Activated CD4-positive, alpha-beta T cell treated with anti-CD3 and anti-CD28 coated beads for 36 hours (primary cell): ENCODE results near the gene HNF1B. TPM values are rescaled to one million over a fixed set of nuclear protein-coding genes. Genes with fewer than 3 reads are reported as not detected.

ENCODE experiments used
- ATAC-seq: fragments of 200-7000 bp; cut with Tn5 transposase; one replicate; pipeline ENCODE4 v1.10.0; 2021; ENCODE audit warnings: mild to moderate bottlenecking, moderate library complexity
- CTCF ChIA-PET: fragments of 350-600 bp; sonication (Branson Sonifier 250); formaldehyde crosslinking; loops from one replicate; lab custom pipeline; 2021; ENCODE audit warnings: antibody characterized with exemption; lab: Charles Lee
- POLR2A ChIA-PET: fragments of 350-600 bp; sonication (Branson Sonifier 250); formaldehyde crosslinking; loops from one replicate; lab custom pipeline; 2021; ENCODE audit warnings: antibody characterized with exemption, inconsistent platforms; lab: Charles Lee
- DNase-seq: peaks from one replicate; pipeline ENCODE4 v3.0.0-alpha.2; 2020
- H3K27ac Mint-ChIP-seq: one replicate; pipeline ENCODE4 v1.8.0; 2021; ENCODE audit warnings: mixed read lengths
- H3K27me3 Mint-ChIP-seq: one replicate; pipeline ENCODE4 v1.8.0; 2021; ENCODE audit warnings: mixed read lengths
- H3K36me3 Mint-ChIP-seq: one replicate; pipeline ENCODE4 v1.8.0; 2021; ENCODE audit warnings: low read depth, mixed read lengths
- H3K4me1 Mint-ChIP-seq: one replicate; pipeline ENCODE4 v1.8.0; 2021; ENCODE audit warnings: mixed read lengths
- H3K4me3 Mint-ChIP-seq: one replicate; pipeline ENCODE4 v1.8.0; 2021; ENCODE audit warnings: mild to moderate bottlenecking, moderate library complexity, mixed read lengths
- H3K9me3 Mint-ChIP-seq: one replicate; pipeline ENCODE4 v1.8.0; 2021; ENCODE audit warnings: low read depth, mixed read lengths
- intact Hi-C, 2 experiments: fragments of 100-400 bp; cut with DNase I in 1 of 2; cut with micrococcal nuclease in 1 of 2; formaldehyde crosslinking; loops; one replicate each; pipeline versions ENCODE4 v1.14.2 to v1.15.1; 2022 to 2024; cut with DNase I, micrococcal nuclease
- total RNA-seq, 2 experiments: library from RNA; stranded (reverse); gene quantifications; one replicate each; pipeline ENCODE4 v1.2.3, GENCODE V29; 2021

Gene HNF1B
- total RNA-seq, 2 experiments from 2014 or later = not detected

- H3K27ac Mint-ChIP-seq = no peak overlapping the region
- peaks cover 65% of the 10 kb centered on the region for H3K27me3 Mint-ChIP-seq
- no peaks in the 10 kb centered on the region for H3K36me3 Mint-ChIP-seq
- intact Hi-C loops = loop anchor here in 1 of 2 experiments (5.0 kb wide), 4 partner anchors 33 to 807 kb away; partner anchors contain the start of gene LHX1
- ATAC-seq (no peak), DNase-seq (no peak)
- no peaks in the 10 kb centered on the region for H3K9me3 Mint-ChIP-seq
- H3K4me1 Mint-ChIP-seq = peaks cover 19% of the 10 kb centered on the region
- H3K4me3 Mint-ChIP-seq = peak overlapping the region; percentile 10
- ChIA-PET CTCF (no interaction called here), POLR2A (interaction anchor here (0.7 kb wide), 1 partner anchor 30 kb away, joined by 4 read pairs; no protein-coding TSS in a partner anchor)
Measured at GRCh38 chr17:37744633-37744927, 279 bp downstream of the HNF1B start.

- peak overlapping the region; percentile 10 for H3K4me3 Mint-ChIP-seq
- ATAC-seq = peak; percentile 31
- H3K9me3 Mint-ChIP-seq = no peaks in the 10 kb centered on the region
- CTCF ChIA-PET = no interaction called here
- POLR2A ChIA-PET = interaction anchor here (0.7 kb wide), 1 partner anchor 31 kb away, joined by 4 read pairs; no protein-coding TSS in a partner anchor
- intact Hi-C loops = loop anchor here in 1 of 2 experiments (2.0 to 5.0 kb wide), 5 partner anchors 33 to 817 kb away; partner anchors contain the start of gene LHX1
- peaks cover 19% of the 10 kb centered on the region for H3K4me1 Mint-ChIP-seq
- H3K27ac Mint-ChIP-seq = no peak overlapping the region
- peaks cover 68% of the 10 kb centered on the region for H3K27me3 Mint-ChIP-seq
- peak; percentile 37 for DNase-seq
- no peaks in the 10 kb centered on the region for H3K36me3 Mint-ChIP-seq
Measured at GRCh38 chr17:37743875-37744632, 805 bp downstream of the HNF1B start.

- Mint-ChIP-seq H3K4me1 (peaks cover 19% of the 10 kb centered on the region), H3K36me3 (no peaks in the 10 kb centered on the region), H3K27me3 (peaks cover 71% of the 10 kb centered on the region), H3K9me3 (no peaks in the 10 kb centered on the region), H3K4me3 (peak overlapping the region; percentile 38), H3K27ac (no peak overlapping the region)
- ChIA-PET POLR2A (no interaction called here), CTCF (no interaction called here)
- intact Hi-C loops = loop anchor here in 1 of 2 experiments (2.0 to 5.0 kb wide), 5 partner anchors 34 to 817 kb away; partner anchors contain the start of gene LHX1
- ATAC-seq (no peak), DNase-seq (peak; percentile 9)
Measured at GRCh38 chr17:37743612-37743874, 1.3 kb downstream of the HNF1B start.

GRCh38 chr17:37742762-37743611, 1.9 kb downstream of the HNF1B start:
- H3K27ac Mint-ChIP-seq = no peak overlapping the region
- peak overlapping the region; percentile 38 for H3K4me3 Mint-ChIP-seq
- ATAC-seq (no peak), DNase-seq (peak; percentile 24)
- intact Hi-C loops = loop anchor here in 1 of 2 experiments (2.0 to 5.0 kb wide), 5 partner anchors 34 to 818 kb away; partner anchors contain the start of gene LHX1
- H3K27me3 Mint-ChIP-seq = peaks cover 73% of the 10 kb centered on the region
- ChIA-PET POLR2A (no interaction called here), CTCF (no interaction called here)
- no peaks in the 10 kb centered on the region for H3K36me3 Mint-ChIP-seq
- peaks cover 19% of the 10 kb centered on the region for H3K4me1 Mint-ChIP-seq
- no peaks in the 10 kb centered on the region for H3K9me3 Mint-ChIP-seq

- no peaks in the 10 kb centered on the region for H3K9me3 Mint-ChIP-seq
- peaks cover 66% of the 10 kb centered on the region for H3K27me3 Mint-ChIP-seq
- DNase-seq (peak; percentile 19), ATAC-seq (no peak)
- ChIA-PET POLR2A (no interaction called here), CTCF (interaction anchor here (0.7 kb wide), 1 partner anchor 28 kb away, joined by 3 read pairs; no protein-coding TSS in a partner anchor)
- H3K4me1 Mint-ChIP-seq = peaks cover 19% of the 10 kb centered on the region
- H3K36me3 Mint-ChIP-seq = no peaks in the 10 kb centered on the region
- intact Hi-C loops = loop anchor here in 1 of 2 experiments (2.0 to 5.0 kb wide), 5 partner anchors 35 to 819 kb away; partner anchors contain the start of gene LHX1
- peak overlapping the region; percentile 36 for H3K4me3 Mint-ChIP-seq
- no peak overlapping the region for H3K27ac Mint-ChIP-seq
Measured at GRCh38 chr17:37742116-37742761, 2.6 kb downstream of the HNF1B start.

GRCh38 chr17:37741341-37742115, 3.3 kb downstream of the HNF1B start:
- no peak overlapping the region for H3K4me3 Mint-ChIP-seq
- CTCF ChIA-PET = interaction anchor here (0.7 kb wide), 1 partner anchor 29 kb away, joined by 3 read pairs; no protein-coding TSS in a partner anchor

GRCh38 chr17:37740915-37741314, 3.9 kb downstream of the HNF1B start:
- POLR2A ChIA-PET = no interaction called here
- H3K27me3 Mint-ChIP-seq = peaks cover 59% of the 10 kb centered on the region
- ATAC-seq (no peak), DNase-seq (no peak)
- CTCF ChIA-PET = no interaction called here
- no peaks in the 10 kb centered on the region for H3K36me3 Mint-ChIP-seq
- intact Hi-C loops = loop anchor here in 1 of 2 experiments (5.0 kb wide), 4 partner anchors 36 to 804 kb away; partner anchors contain the start of gene LHX1
- H3K9me3 Mint-ChIP-seq = no peaks in the 10 kb centered on the region
- H3K4me3 Mint-ChIP-seq = no peak overlapping the region
- H3K4me1 Mint-ChIP-seq = peaks cover 19% of the 10 kb centered on the region
- H3K27ac Mint-ChIP-seq = no peak overlapping the region

More at GRCh38 chr17:37741341-37742115, 3.3 kb downstream of the HNF1B start:
- Mint-ChIP-seq H3K27ac (no peak overlapping the region), H3K27me3 (peaks cover 62% of the 10 kb centered on the region), H3K9me3 (no peaks in the 10 kb centered on the region), H3K36me3 (no peaks in the 10 kb centered on the region), H3K4me1 (peaks cover 19% of the 10 kb centered on the region)
- DNase-seq = no peak
- intact Hi-C loops = loop anchor here in 1 of 2 experiments (2.0 to 5.0 kb wide), 5 partner anchors 36 to 819 kb away; partner anchors contain the start of gene LHX1
- no peak for ATAC-seq
- POLR2A ChIA-PET = no interaction called here

- intact Hi-C loops = no loop called here
- Mint-ChIP-seq H3K36me3 (no peaks in the 10 kb centered on the region), H3K9me3 (no peaks in the 10 kb centered on the region), H3K27me3 (peaks cover 40% of the 10 kb centered on the region), H3K27ac (no peak overlapping the region), H3K4me3 (no peak overlapping the region), H3K4me1 (peaks cover 2% of the 10 kb centered on the region)
- POLR2A ChIA-PET = no interaction called here
- no peak for DNase-seq
- no peak for ATAC-seq
- CTCF ChIA-PET = interaction anchor here (0.6 to 1.2 kb wide), 4 partner anchors 22 to 272 kb away, joined by 3 read pairs; no protein-coding TSS in a partner anchor
Measured at GRCh38 chr17:37737971-37738370, 6.9 kb downstream of the HNF1B start.

- Mint-ChIP-seq H3K27me3 (peaks cover 36% of the 10 kb centered on the region), H3K9me3 (no peaks in the 10 kb centered on the region), H3K27ac (no peak overlapping the region), H3K4me1 (peaks cover 2% of the 10 kb centered on the region), H3K4me3 (no peak overlapping the region), H3K36me3 (no peaks in the 10 kb centered on the region)
- ChIA-PET CTCF (interaction anchor here (0.7 to 1.2 kb wide), 2 partner anchors 209 to 271 kb away, joined by 3 read pairs; no protein-coding TSS in a partner anchor), POLR2A (no interaction called here)
- DNase-seq (no peak), ATAC-seq (no peak)
- intact Hi-C loops = no loop called here
Measured at GRCh38 chr17:37737081-37737480, 7.8 kb downstream of the HNF1B start.

- Mint-ChIP-seq H3K27me3 (peaks cover 32% of the 10 kb centered on the region), H3K36me3 (no peaks in the 10 kb centered on the region), H3K9me3 (no peaks in the 10 kb centered on the region), H3K27ac (no peak overlapping the region), H3K4me1 (no peaks in the 10 kb centered on the region), H3K4me3 (no peak overlapping the region)
- intact Hi-C loops = no loop called here
- peak; percentile 14 for DNase-seq
- POLR2A ChIA-PET = no interaction called here
- peak; percentile 23 for ATAC-seq
- CTCF ChIA-PET = interaction anchor here (0.8 kb wide), 1 partner anchor 529 kb away, joined by 3 read pairs; no protein-coding TSS in a partner anchor
Measured at GRCh38 chr17:37736428-37736827, 8.4 kb downstream of the HNF1B start.
